Panc1 (cell line): ENCODE measurements around the gene KCNMA1. TPM values are rescaled to one million over a fixed set of nuclear protein-coding genes. Genes with fewer than 3 reads are reported as not detected.

Source experiments
- ATAC-seq: fragments of 200-7000 bp; cut with Tn5 transposase; 2 replicates; pipeline ENCODE4 v1.9.1; 2020; ENCODE audit warnings: mild to moderate bottlenecking, moderate library complexity
- Bru-seq: library from RNA; stranded (reverse); fragments of 400-500 nt; gene quantifications from one replicate; lab custom pipeline; 2021; lab: Mats Ljungman, UMichigan
- BruChase-seq, 2 experiments: library from RNA; stranded (reverse); fragments of 400-500 nt; gene quantifications; one replicate each; lab custom pipeline; 2021; lab: Mats Ljungman, UMichigan
- BruUV-seq: library from RNA; stranded (reverse); fragments of 400-500 nt; replicated peaks from 2 replicates; lab custom pipeline; 2021; lab: Mats Ljungman, UMichigan
- CTCF ChIA-PET: fragments of 300-600 bp; sonication (Branson Sonifier 250); formaldehyde crosslinking; loops from one replicate; lab custom pipeline; 2022; ENCODE audit warnings: antibody characterized with exemption; lab: Charles Lee
- POLR2A ChIA-PET: fragments of 300-600 bp; sonication (Branson Sonifier 250); formaldehyde crosslinking; loops from one replicate; lab custom pipeline; 2022; ENCODE audit warnings: antibody characterized with exemption; lab: Charles Lee
- DNase-seq: peaks from one replicate; pipeline ENCODE4 v3.0.0-alpha.2; 2010; ENCODE audit warnings: low read depth, low spot score
- H3K27ac ChIP-seq: 2 replicates; pipeline ENCODE4 v1.5.1; 2011; ENCODE audit warnings: mild to moderate bottlenecking, low read length, inconsistent platforms
- H3K27me3 ChIP-seq: fragments of 200-500 bp; sonication (Bioruptor generic); 2 replicates; pipeline ENCODE4 v1.6.0; 2014; ENCODE audit warnings: low read length, inconsistent platforms; ENCODE audit not compliant: control insufficient read depth, insufficient read depth
- H3K36me3 ChIP-seq: fragments of 200-500 bp; sonication (Bioruptor generic); 2 replicates; pipeline ENCODE4 v1.5.1; 2014; ENCODE audit warnings: inconsistent platforms, mild to moderate bottlenecking, low read length, moderate library complexity; ENCODE audit not compliant: control insufficient read depth, insufficient read depth
- H3K4me1 ChIP-seq: 2 replicates; pipeline ENCODE4 v1.5.1; 2011; ENCODE audit warnings: inconsistent platforms, mild to moderate bottlenecking, low read length, moderate library complexity; ENCODE audit not compliant: control insufficient read depth, insufficient read depth
- H3K4me3 ChIP-seq, 2 experiments: 2 replicates each; pipeline ENCODE4 v1.5.1; 2011 to 2012; ENCODE audit warnings: low read depth in 2 of 2, low read length in 2 of 2, mild to moderate bottlenecking in 2 of 2, inconsistent platforms in 1 of 2, moderate library complexity in 1 of 2
- H3K9me3 ChIP-seq: fragments of 200-500 bp; sonication (Bioruptor generic); 2 replicates; pipeline ENCODE4 v1.5.1; 2014; ENCODE audit warnings: low read depth, mild to moderate bottlenecking, inconsistent platforms, low read length, moderate library complexity; ENCODE audit not compliant: control insufficient read depth, insufficient read depth
- CTCF ChIP-seq: fragments of 450-650 bp; IDR thresholded peaks from 2 replicates; pipeline ENCODE4 v1.5.1; 2017; ENCODE audit warnings: mild to moderate bottlenecking
- POLR2AphosphoS5 ChIP-seq: IDR thresholded peaks from 2 replicates; pipeline ENCODE4 v1.6.1; 2012; ENCODE audit warnings: mild to moderate bottlenecking, low read depth, low read length, moderate library complexity
- REST ChIP-seq, 2 experiments: IDR thresholded peaks; 2 replicates each; pipeline ENCODE4 v1.6.1; 2011 to 2012; ENCODE audit warnings: low read depth in 2 of 2, control low read depth in 1 of 2, low read length in 1 of 2, mild to moderate bottlenecking in 1 of 2, moderate library complexity in 1 of 2; ENCODE audit not compliant: insufficient read depth in 1 of 2
- SIN3A ChIP-seq: IDR thresholded peaks from 2 replicates; pipeline ENCODE4 v1.6.1; 2012; ENCODE audit warnings: low read depth, mild to moderate bottlenecking, low read length, moderate library complexity, borderline replicate concordance; ENCODE audit not compliant: insufficient read depth
- TCF7L2 ChIP-seq: IDR thresholded peaks from 2 replicates; pipeline ENCODE4 v1.6.1; 2011; ENCODE audit warnings: mild to moderate bottlenecking, low read depth, low read length, inconsistent platforms
- in situ Hi-C: cut with HindIII; loops from 2 replicates; pipeline ENCODE4 v1.10.0; 2016; ENCODE audit warnings: low sequenced_read_pairs, low pct_unique_long_range_greater_than_20kb
- intact Hi-C: fragments of 100-400 bp; cut with micrococcal nuclease; formaldehyde crosslinking; loops from one replicate; pipeline ENCODE4 v1.10.0; 2022; ENCODE audit not compliant: unreplicated experiment
- long read RNA-seq: library from polyadenylated mRNA; unstranded; transcript quantifications from one replicate; pipeline ENCODE4 v2.0.0, GENCODE V29; 2021; ENCODE audit not compliant: unreplicated experiment
- polyA plus RNA-seq: library from polyadenylated mRNA; unstranded; fragments of >200 nt; gene quantifications from one replicate; pipeline ENCODE4 v1.2.1, GENCODE V29; 2012; ENCODE audit warnings: missing spikeins; ENCODE audit not compliant: insufficient read length
- total RNA-seq: library from RNA; stranded (reverse); gene quantifications from one replicate; pipeline ENCODE4 v1.2.1, GENCODE V29; 2021; ENCODE audit not compliant: unreplicated experiment

KCNMA1 gene
- total RNA-seq, result 91.9 TPM
- polyA plus RNA-seq, result 75.5 TPM
- percentile 93 among the genes with signal in this experiment for Bru-seq, nascent RNA
- BruChase-seq, experiment 1, labeled RNA remaining after a 2-hour chase, result percentile 85 among the genes with signal in this experiment
- BruChase-seq, experiment 2, labeled RNA remaining after a 6-hour chase, result percentile 84 among the genes with signal in this experiment
- long read RNA-seq, transcript KCNMA1-220 (2 exons, 896 nt), result minor isoform, 5 of 127 reads
- long read RNA-seq, transcript KCNMA1-219 (2 exons, 2,963 nt), result major isoform, 14 of 127 reads
- long read RNA-seq, partial matches to known transcripts, result 52 of 127 reads
- long read RNA-seq, other reads (novel, unspliced or antisense), result 56 of 127 reads

- ChIA-PET POLR2A (interaction anchor here (0.6 to 0.7 kb wide), 3 partner anchors 77 to 149 kb away, joined by 3 to 4 read pairs (median 4); no protein-coding TSS in a partner anchor), CTCF (interaction anchor here (0.5 to 0.6 kb wide), 2 partner anchors 323 to 479 kb away, joined by 4 to 5 read pairs; no protein-coding TSS in a partner anchor)
- no TSS peak for BruUV-seq
- in situ Hi-C loops, result no loop called here
- intact Hi-C loops, result no loop called here
- ATAC-seq, result peak; percentile 75
- DNase-seq, result no peak
- Histone ChIP-seq H3K9me3 (no peaks in the 10 kb centered on the region), H3K4me1 (peaks cover 36% of the 10 kb centered on the region), H3K27ac (peak within 1 kb of the TSS; percentile 91), H3K36me3 (no peaks in the 10 kb centered on the region), H3K27me3 (no peaks in the 10 kb centered on the region), H3K4me3 (peak within 1 kb of the TSS; percentile 87 to 90)
- TF ChIP-seq SIN3A (peak; percentile 61; the same call in 1 of the 2 replicates), TCF7L2 (no peak), CTCF (peak; percentile 25; the same call in 1 of the 2 replicates), POLR2AphosphoS5 (0 out of 2 replicates have a peak, but pooled peaks have one; percentile 31), REST (IDR thresholded peaks at IDR 0.05; ENCODE audit: insufficient read depth in 1 of 2, low read depth in 2 of 2, low read length in 1 of 2) (no peak)
These were observed at the start of gene KCNMA1 for GRCh38 chr10:77637532-77638320. KCNMA1 (minus strand) TSS chr10:77637808.

GRCh38 chr10:77686650-77687417, 49.2 kb upstream of the KCNMA1 start:
- ChIA-PET CTCF (no interaction called here), POLR2A (no interaction called here)
- intact Hi-C loops (no loop called here), in situ Hi-C loops (no loop called here)
- BruUV-seq, result no TSS peak
- ATAC-seq, result 0 out of 2 replicates have a peak, but pooled peaks have one; percentile 36
- no peak overlapping the region for H3K4me3 ChIP-seq
- H3K9me3 ChIP-seq, result no peaks in the 10 kb centered on the region
- H3K4me1 ChIP-seq, result no peaks in the 10 kb centered on the region
- TF ChIP-seq CTCF (no peak), REST (IDR thresholded peaks at IDR 0.05; ENCODE audit: insufficient read depth in 1 of 2, low read depth in 2 of 2, low read length in 1 of 2) (no peak), SIN3A (no peak), TCF7L2 (no peak), POLR2AphosphoS5 (no peak)
- H3K36me3 ChIP-seq, result no peaks in the 10 kb centered on the region
- H3K27me3 ChIP-seq, result peaks cover 24% of the 10 kb centered on the region
- DNase-seq, result no peak
- no peak overlapping the region for H3K27ac ChIP-seq
